Subcutaneous adipose tissue (tissue), 4 donors: ENCODE data around the gene CYP2C18. TPM values are rescaled to one million over a fixed set of nuclear protein-coding genes. Genes with fewer than 3 reads are reported as not detected.

Source experiments
- CTCF ChIP-seq: fragments of 450-650 bp; IDR thresholded peaks from one replicate; pipeline ENCODE4 v1.5.1; 2016; ENCODE audit warnings: low read depth, mild to moderate bottlenecking, control low read depth, antibody characterized with exemption, moderate library complexity
- total RNA-seq, 4 donors: library from RNA; depleted of rRNA; stranded (reverse); fragments of >200 nt; gene quantifications; one replicate each; pipeline ENCODE4 v1.1.0, GENCODE V29; 2016

The CYP2C18 gene
- total RNA-seq, 4 donors from 2014 or later: not detected

- no peak for TF ChIP-seq CTCF
Observed at GRCh38 chr10:94710578-94710977, 27.0 kb downstream of the CYP2C18 start.

GRCh38 chr10:94725871-94726270 is 42.3 kb downstream of the CYP2C18 start:
- no peak for TF ChIP-seq CTCF

GRCh38 chr10:94735197-94735596 is 51.7 kb downstream of the CYP2C18 start:
- TF ChIP-seq CTCF: no peak

- no peak for TF ChIP-seq CTCF
Observed at GRCh38 chr10:94738588-94738987, 55.1 kb downstream of the CYP2C18 start.

GRCh38 chr10:94747137-94747536 is 63.6 kb downstream of the CYP2C18 start:
- no peak for TF ChIP-seq CTCF

- no peak for TF ChIP-seq CTCF
Observed at GRCh38 chr10:94747838-94748237, 64.3 kb downstream of the CYP2C18 start.

GRCh38 chr10:94757916-94758315 is 74.4 kb downstream of the CYP2C18 start:
- no peak for TF ChIP-seq CTCF
